Sigmoid colon (tissue), 7 donors: ENCODE data around the gene HERPUD1. TPM values are rescaled to one million over a fixed set of nuclear protein-coding genes. Genes with fewer than 3 reads are reported as not detected.
"Not testable (repeated sequence)": the region's sequence is repeated elsewhere in the genome, so short reads cannot be mapped to it uniquely, and the experiment has no call there.

ENCODE experiments used
- DNase-seq: peaks from one replicate; pipeline ENCODE4 v3.0.0-alpha.2; 2019
- H3K27ac ChIP-seq, 4 donors: fragments of 200-600 bp; sonication (generic); one replicate each; pipeline ENCODE4 v1.5.1; 2016 to 2019; ENCODE audit warnings: mild to moderate bottlenecking in 1 of 4
- H3K27me3 ChIP-seq, 3 donors: fragments of 200-600 bp; sonication (generic); one replicate each; pipeline ENCODE4 v1.5.1; 2019; ENCODE audit warnings: mild to moderate bottlenecking in 1 of 3
- H3K36me3 ChIP-seq, 4 donors: fragments of 200-600 bp; sonication (generic); one replicate each; pipeline ENCODE4 v1.5.1; 2016 to 2019
- H3K4me1 ChIP-seq, 4 donors: fragments of 200-600 bp; sonication (generic); one replicate each; pipeline ENCODE4 v1.5.1; 2017 to 2019
- H3K4me3 ChIP-seq, 4 donors: fragments of 200-600 bp; sonication (generic); one replicate each; pipeline ENCODE4 v1.5.1; 2017 to 2019; ENCODE audit warnings: mild to moderate bottlenecking in 2 of 4, moderate library complexity in 1 of 4
- H3K9me3 ChIP-seq, 4 donors: fragments of 200-600 bp in 3 of 4; sonication (generic) in 3 of 4; one replicate each; pipeline versions ENCODE4 v1.5.1 to v1.6.1; 2013 to 2019
- CTCF ChIP-seq, 4 experiments: fragments of 450-650 bp in 3 of 4; fragments of 200-600 bp in 1 of 4; IDR thresholded peaks; one replicate each; pipeline ENCODE4 v1.5.1; 2016 to 2019; ENCODE audit warnings: antibody characterized with exemption in 4 of 4, mild to moderate bottlenecking in 3 of 4, moderate library complexity in 2 of 4
- EP300 ChIP-seq, 4 donors: sonication (generic); formaldehyde crosslinking; IDR thresholded peaks; one replicate each; pipeline ENCODE4 v1.6.1; 2017; ENCODE audit warnings: antibody characterized with exemption in 4 of 4
- POLR2A ChIP-seq, 2 donors: fragments of 450-650 bp; IDR thresholded peaks; one replicate each; pipeline ENCODE4 v1.6.1; 2016; ENCODE audit warnings: antibody characterized with exemption in 2 of 2, mild to moderate bottlenecking in 2 of 2, moderate library complexity in 2 of 2
- POLR2AphosphoS5 ChIP-seq, 4 donors: sonication (generic); formaldehyde crosslinking; IDR thresholded peaks; one replicate each; pipeline ENCODE4 v1.6.1; 2017; ENCODE audit warnings: antibody characterized with exemption in 4 of 4
- WGBS, 2 donors: extraction: QIAGEN DNeasy Blood & Tissue Kit; methylation state at CpG; one replicate each; pipeline ENCODE4 v1.1.7; 2013; 5-methylcytosine and 5-hydroxymethylcytosine counted together
- intact Hi-C: fragments of 100-400 bp; cut with DNase I; formaldehyde crosslinking; loops from one replicate; pipeline ENCODE4 v1.15.1; 2023
- polyA plus RNA-seq, 3 donors: library from polyadenylated mRNA; stranded (reverse); fragments of 200-250 nt; gene quantifications; one replicate each; pipeline ENCODE4 v1.2.3, GENCODE V29; 2013
- total RNA-seq, 4 donors: library from RNA; depleted of rRNA; stranded (reverse); fragments of >200 nt; gene quantifications; one replicate each; pipeline ENCODE4 v1.1.0, GENCODE V29; 2016
- donor health status: healthy with polysubstance abuse.
- donor health status: Bipolar disorder and iron deficiency.
- donor health status: healthy.

Gene HERPUD1
- total and polyA plus RNA-seq, 7 donors, result 54.1 to 119 (median 64.8) TPM

GRCh38 chr16:56970934-56971767 is 39.2 kb downstream of the HERPUD1 start:
- TF ChIP-seq POLR2AphosphoS5 (IDR thresholded peaks at IDR 0.05), result no peak
- no peak for TF ChIP-seq CTCF (IDR thresholded peaks at IDR 0.05)
- no peak for TF ChIP-seq EP300 (IDR thresholded peaks at IDR 0.05)
- TF ChIP-seq POLR2A (IDR thresholded peaks at IDR 0.05), result no peak
- 52 to 71% methylated on average over 8 of the region's 8 CpGs for WGBS, 2 donors
- Histone ChIP-seq H3K4me3 (no peak overlapping the region), H3K36me3 (no peaks in the 10 kb centered on the region), H3K27me3 (peaks cover 0 to 6% (median 0%) of the 10 kb centered on the region in 3 donors), H3K27ac (no peak overlapping the region), H3K9me3 (no peaks in the 10 kb centered on the region), H3K4me1 (peaks cover 0 to 4% (median 1%) of the 10 kb centered on the region in 4 donors)
- intact Hi-C loops, result no loop called here
- DNase-seq, result no peak

GRCh38 chr16:56971768-56972043 is 39.8 kb downstream of the HERPUD1 start:
- Histone ChIP-seq H3K36me3 (no peaks in the 10 kb centered on the region), H3K27ac (no peak overlapping the region), H3K27me3 (peaks cover 0 to 6% (median 0%) of the 10 kb centered on the region in 3 donors), H3K4me1 (no peaks in the 10 kb centered on the region), H3K4me3 (no peak overlapping the region), H3K9me3 (no peaks in the 10 kb centered on the region)
- 94 to 96% methylated on average over 3 of the region's 3 CpGs for WGBS, 2 donors
- no peak for TF ChIP-seq CTCF (IDR thresholded peaks at IDR 0.05)
- no peak for TF ChIP-seq POLR2A (IDR thresholded peaks at IDR 0.05)
- TF ChIP-seq POLR2AphosphoS5 (IDR thresholded peaks at IDR 0.05), result no peak
- no peak for TF ChIP-seq EP300 (IDR thresholded peaks at IDR 0.05)
- intact Hi-C loops, result no loop called here
- no peak for DNase-seq

GRCh38 chr16:56972403-56973293 is 40.7 kb downstream of the HERPUD1 start:
- H3K27ac ChIP-seq, result no peak overlapping the region
- no peaks in the 10 kb centered on the region for H3K4me1 ChIP-seq
- intact Hi-C loops, result no loop called here
- no peaks in the 10 kb centered on the region for H3K36me3 ChIP-seq
- TF ChIP-seq POLR2A (IDR thresholded peaks at IDR 0.05) (no peak), POLR2AphosphoS5 (IDR thresholded peaks at IDR 0.05) (no peak), EP300 (IDR thresholded peaks at IDR 0.05) (no peak), CTCF (IDR thresholded peaks at IDR 0.05) (no peak)
- DNase-seq, result no peak
- WGBS, 2 donors, result 70 to 77% methylated on average over 18 of the region's 18 CpGs
- no peak overlapping the region for H3K4me3 ChIP-seq
- H3K27me3 ChIP-seq, result peaks cover 0 to 6% (median 0%) of the 10 kb centered on the region in 3 donors
- H3K9me3 ChIP-seq, result no peaks in the 10 kb centered on the region

GRCh38 chr16:56973294-56973689 is 41.4 kb downstream of the HERPUD1 start:
- peaks cover 0 to 6% (median 0%) of the 10 kb centered on the region in 3 donors for H3K27me3 ChIP-seq
- no peak overlapping the region for H3K27ac ChIP-seq
- H3K4me3 ChIP-seq, result no peak overlapping the region
- H3K36me3 ChIP-seq, result no peaks in the 10 kb centered on the region
- no peak for DNase-seq
- intact Hi-C loops, result no loop called here
- no peaks in the 10 kb centered on the region for H3K4me1 ChIP-seq
- H3K9me3 ChIP-seq, result no peaks in the 10 kb centered on the region
- 79 to 87% methylated on average over 9 of the region's 9 CpGs for WGBS, 2 donors
- no peak for TF ChIP-seq POLR2AphosphoS5 (IDR thresholded peaks at IDR 0.05)
- no peak for TF ChIP-seq CTCF (IDR thresholded peaks at IDR 0.05)
- TF ChIP-seq EP300 (IDR thresholded peaks at IDR 0.05), result no peak
- TF ChIP-seq POLR2A (IDR thresholded peaks at IDR 0.05), result no peak

- H3K4me1 ChIP-seq, H3K27ac ChIP-seq, H3K36me3 ChIP-seq, H3K27me3 ChIP-seq, H3K9me3 ChIP-seq, intact Hi-C loops, DNase-seq, H3K4me3 ChIP-seq: not testable (repeated sequence)
- 69 to 95% methylated on average over 7 of the region's 7 CpGs for WGBS, 2 donors
These were observed 42.0 kb downstream of the HERPUD1 start for GRCh38 chr16:56973899-56974298.
